Measurements from ENCODE around the gene DPH5.

DNA sequence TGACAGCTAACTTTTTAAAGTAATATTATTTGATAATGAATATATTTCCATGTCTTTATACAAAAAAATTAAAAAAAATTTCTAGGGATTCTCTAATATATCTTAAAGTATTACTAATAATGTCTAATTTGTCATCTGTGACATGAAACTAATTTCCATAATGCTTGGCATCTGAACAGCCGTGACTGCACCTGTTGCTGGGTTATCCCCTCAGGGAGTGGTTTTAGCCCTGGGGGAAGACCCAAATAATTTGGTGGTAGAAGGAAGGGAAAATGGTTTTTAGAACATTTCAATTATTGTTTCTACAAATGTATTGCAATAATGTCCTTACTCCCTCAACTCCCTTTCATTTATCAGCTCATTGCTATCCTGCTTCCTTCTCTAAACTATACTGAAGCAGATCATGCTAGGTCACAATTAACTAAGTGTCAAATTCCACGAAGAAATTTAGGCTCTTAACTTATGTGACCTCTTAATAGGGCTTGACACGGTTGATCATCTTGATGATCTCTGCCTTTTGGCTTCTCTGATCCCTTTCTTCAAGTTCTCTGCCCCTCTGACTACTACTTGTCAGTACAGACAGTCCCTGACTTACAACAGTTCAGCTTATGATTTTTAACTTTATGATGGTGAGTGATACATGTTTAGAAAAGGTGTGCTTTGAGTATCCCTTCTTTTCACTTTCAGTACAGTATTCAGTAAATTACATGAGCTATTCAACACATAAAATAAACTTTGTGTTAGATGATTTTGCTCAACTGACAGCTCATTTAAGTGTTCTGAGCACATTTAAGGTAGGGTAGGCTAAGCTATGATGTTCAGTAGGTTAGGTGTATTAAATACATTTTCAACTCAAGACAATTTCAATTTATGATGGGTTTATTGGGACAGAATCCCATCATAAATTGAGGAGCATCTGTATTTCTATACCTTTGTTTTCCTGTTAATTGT is 26.4 kb upstream of the DPH5 start:
- TF ChIP-seq CTCF (IDR thresholded peaks at IDR 0.05) (no peak), POLR2A (IDR thresholded peaks at IDR 0.05) (no peak)
